A673 (cell line): ENCODE data around the gene OSCAR.

Experiments
- EZH2 ChIP-seq: fragments of 200-600 bp; sonication (generic); IDR thresholded peaks from 2 replicates; pipeline ENCODE4 v1.6.1; 2017; ENCODE audit warnings: borderline replicate concordance, low read depth, mild to moderate bottlenecking, mixed read lengths, antibody characterized with exemption, low read length; ENCODE audit not compliant: poor library complexity, severe bottlenecking
- TF ChIP-seq, protein P1 (sequence below): fragments of 300-800, 200-600 bp; sonication (generic); conservative IDR thresholded peaks from 2 replicates; pipeline ENCODE4 v1.5.1; 2017; ENCODE audit warnings: low read depth, mild to moderate bottlenecking, antibody characterized with exemption, low read length, moderate library complexity, mixed read lengths

DNA sequence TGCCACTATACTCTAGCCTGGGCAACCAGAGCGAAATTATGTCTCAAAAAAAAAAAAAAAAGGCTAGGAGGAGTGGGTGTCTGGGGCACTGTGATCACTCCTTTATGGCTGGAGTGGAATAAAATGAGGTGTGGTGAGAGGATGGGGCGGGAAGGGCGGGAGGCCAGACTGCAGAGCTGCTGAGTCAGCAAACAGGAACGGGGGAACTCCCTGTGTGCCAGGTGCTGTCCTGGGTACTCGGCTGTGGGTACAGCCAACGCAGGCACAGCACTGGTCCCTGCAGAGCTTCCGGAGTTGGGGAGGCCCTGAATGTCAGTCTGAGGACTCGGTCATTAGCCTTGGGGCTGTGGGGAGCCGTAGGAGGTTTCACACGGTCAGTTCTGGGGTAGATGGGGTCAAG, 20.7 kb upstream of the OSCAR start:
- TF ChIP-seq, protein P1, sequence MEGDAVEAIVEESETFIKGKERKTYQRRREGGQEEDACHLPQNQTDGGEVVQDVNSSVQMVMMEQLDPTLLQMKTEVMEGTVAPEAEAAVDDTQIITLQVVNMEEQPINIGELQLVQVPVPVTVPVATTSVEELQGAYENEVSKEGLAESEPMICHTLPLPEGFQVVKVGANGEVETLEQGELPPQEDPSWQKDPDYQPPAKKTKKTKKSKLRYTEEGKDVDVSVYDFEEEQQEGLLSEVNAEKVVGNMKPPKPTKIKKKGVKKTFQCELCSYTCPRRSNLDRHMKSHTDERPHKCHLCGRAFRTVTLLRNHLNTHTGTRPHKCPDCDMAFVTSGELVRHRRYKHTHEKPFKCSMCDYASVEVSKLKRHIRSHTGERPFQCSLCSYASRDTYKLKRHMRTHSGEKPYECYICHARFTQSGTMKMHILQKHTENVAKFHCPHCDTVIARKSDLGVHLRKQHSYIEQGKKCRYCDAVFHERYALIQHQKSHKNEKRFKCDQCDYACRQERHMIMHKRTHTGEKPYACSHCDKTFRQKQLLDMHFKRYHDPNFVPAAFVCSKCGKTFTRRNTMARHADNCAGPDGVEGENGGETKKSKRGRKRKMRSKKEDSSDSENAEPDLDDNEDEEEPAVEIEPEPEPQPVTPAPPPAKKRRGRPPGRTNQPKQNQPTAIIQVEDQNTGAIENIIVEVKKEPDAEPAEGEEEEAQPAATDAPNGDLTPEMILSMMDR = no peak
- TF ChIP-seq EZH2 = no peak
